Inflammatory macrophage treated with lipopolysaccharide for 1 hour (primary cell): ENCODE data around the gene EFNB1.
"Not testable (repeated sequence)": the region's sequence is repeated elsewhere in the genome, so short reads cannot be mapped to it uniquely, and the experiment has no call there.

Experiments
- DNase-seq, 2 donors: peaks; one replicate each; pipeline ENCODE4 v3.0.0-alpha.2; 2020 to 2022

EFNB1 gene

GRCh38 chrX:68828740-68829581 is at the start of gene EFNB1:
Gene EFNB1 (plus strand): TSS chrX:68829021. CDS start chrX:68829777, 756 bp downstream.
- peak; percentile 89 to 90 for DNase-seq

GRCh38 chrX:68781295-68781694 is 47.5 kb upstream of the EFNB1 start:
- not testable (repeated sequence) for DNase-seq

DNA sequence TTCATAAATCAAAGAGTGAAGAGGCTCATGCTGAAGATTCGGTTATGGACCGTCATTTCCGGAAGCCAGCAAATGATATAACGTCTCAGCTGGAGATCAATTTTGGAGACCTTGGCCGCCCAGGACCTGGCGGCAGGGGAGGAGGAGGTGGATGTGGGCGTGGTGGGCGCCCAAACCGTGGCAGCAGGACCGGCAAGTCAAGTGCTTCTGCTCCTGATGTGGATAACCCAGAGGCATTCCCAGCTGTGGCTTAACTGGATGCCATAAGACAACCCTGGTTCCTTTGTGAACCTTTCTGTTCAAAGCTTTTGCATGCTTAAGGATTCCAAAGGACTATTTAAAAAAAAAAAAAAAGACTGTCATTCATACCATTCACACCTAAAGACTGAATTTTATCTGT is 44.0 kb upstream of the EFNB1 start:
- no peak for DNase-seq

DNA sequence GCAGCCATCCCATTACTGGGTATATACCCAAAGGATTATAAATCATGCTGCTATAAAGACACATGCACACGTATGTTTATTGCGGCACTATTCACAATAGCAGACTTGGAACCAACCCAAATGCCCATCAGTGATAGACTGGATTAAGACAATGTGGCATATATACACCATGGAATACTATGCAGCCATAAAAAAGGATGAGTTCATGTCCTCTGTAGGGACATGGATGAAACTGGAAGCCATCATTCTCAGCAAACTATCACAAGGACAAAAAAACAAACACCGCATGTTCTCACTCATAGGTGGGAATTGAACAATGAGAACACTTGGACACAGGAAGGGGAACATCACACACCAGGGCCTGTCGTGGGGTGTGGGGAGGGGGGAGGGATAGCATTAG is 42.2 kb upstream of the EFNB1 start:
- DNase-seq: not testable (repeated sequence)

GRCh38 chrX:68789966-68790365 is 38.9 kb upstream of the EFNB1 start:
- no peak for DNase-seq

- DNase-seq: no peak
These were observed 36.7 kb upstream of the EFNB1 start for GRCh38 chrX:68792083-68792482.

- DNase-seq: no peak
These were observed 34.4 kb upstream of the EFNB1 start for GRCh38 chrX:68794461-68794860.

DNA sequence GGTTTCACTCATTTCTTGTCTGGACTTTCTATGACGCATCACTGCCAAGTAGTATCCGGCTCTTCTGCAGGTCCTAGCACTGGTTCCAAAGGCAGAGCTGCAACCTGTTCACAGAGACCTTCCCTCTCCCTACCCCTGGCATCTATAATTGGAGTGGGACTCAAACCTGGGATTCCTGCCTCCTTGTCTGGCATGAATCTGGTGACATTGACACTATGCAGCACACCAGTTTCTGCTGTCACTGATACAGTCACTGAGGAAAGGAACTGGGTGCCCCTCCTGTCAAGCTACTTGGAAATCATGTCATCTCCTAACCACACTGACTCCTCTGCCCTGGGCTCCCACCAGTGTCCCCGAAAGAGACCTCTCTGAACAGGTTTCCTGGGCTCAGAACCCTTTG is 33.1 kb upstream of the EFNB1 start:
- DNase-seq: no peak

DNA sequence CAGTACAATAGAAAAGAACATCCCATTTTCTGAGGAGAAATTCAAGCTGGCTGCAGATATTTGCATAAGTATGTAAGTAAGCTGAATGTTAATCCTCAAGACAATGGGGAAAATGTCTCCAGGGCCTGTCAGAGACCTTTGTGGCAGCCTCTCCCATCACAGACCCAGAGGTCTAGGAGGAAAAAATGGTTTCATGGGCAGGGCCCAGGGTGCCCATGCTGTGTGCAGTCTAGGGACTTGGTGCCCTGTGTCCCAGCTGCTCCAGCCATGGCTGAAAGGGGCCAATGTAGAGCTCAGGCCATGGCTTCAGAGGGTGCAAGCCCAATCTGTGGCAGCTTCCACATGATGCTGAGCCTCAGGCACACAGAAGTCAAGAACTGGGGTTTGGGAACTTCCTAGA is 30.4 kb upstream of the EFNB1 start:
- DNase-seq: not testable (repeated sequence)

GRCh38 chrX:68801737-68802290 is 27.0 kb upstream of the EFNB1 start:
- no peak for DNase-seq

- peak in 1 of 2 donors; percentile 25 for DNase-seq
These were observed 21.0 kb upstream of the EFNB1 start for GRCh38 chrX:68807818-68808217.

GRCh38 chrX:68808686-68809357 is 20.0 kb upstream of the EFNB1 start:
- no peak for DNase-seq

- no peak for DNase-seq
These were observed 8.2 kb upstream of the EFNB1 start for GRCh38 chrX:68820476-68821110.

DNA sequence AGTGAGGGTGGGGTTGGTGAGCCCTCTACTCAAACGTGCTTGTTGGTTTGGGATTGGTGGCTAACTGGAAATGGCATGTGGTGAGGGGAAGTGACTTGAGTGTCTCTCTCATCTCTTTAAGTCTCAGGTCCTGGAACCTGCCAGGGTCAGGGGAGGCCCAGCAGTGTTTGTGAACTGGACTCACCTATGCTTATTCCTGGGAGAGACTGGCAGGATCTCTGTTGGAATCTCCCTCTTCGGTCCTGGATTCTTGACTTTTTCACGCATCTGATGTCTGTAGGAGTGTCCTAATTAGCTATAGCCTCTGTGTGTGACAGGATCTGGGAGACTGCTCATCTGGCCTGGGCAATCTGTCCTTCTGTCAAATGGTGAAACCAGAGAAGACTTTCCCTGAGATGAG is 7.2 kb upstream of the EFNB1 start:
- no peak for DNase-seq

DNA sequence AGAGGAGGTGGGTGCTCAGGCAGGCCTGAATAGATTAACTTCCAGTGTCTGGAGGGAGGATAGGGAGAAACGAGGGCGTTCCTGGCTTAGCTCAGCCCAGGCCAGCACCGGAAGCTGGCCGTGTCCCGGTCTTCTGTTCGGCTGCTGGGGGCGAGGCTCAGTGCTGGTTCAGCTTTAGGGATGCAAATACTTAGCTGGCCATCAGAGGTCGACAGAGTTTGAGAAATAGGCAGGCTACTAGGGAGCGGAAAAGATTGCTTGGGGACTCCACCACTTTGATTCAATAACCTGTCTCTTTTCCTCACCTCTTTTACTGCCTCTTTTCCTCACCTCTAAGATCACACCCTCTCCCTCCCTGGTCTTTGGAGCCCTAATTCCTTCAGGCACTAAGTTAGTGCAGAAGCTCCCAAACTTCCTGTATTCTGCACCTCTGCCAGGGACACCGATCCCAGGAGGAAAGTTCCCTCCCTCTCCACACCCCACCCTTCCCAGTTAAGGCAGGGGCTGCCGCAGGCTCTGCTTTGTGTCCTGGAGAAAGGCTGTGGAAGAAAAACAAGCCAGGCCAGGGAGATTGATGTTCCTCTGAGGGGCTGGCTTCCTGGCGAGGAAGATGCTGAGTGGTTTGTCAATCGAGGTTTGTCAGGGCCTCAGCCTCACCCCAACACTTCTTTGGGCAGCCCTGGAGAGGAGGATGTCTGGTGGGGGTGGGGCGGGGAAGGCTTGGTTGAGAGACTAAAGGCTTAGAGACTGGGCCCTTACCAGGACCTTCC is 6.0 kb upstream of the EFNB1 start:
- DNase-seq: peak in 1 of 2 donors; percentile 16

GRCh38 chrX:68823413-68824151 is 5.2 kb upstream of the EFNB1 start:
- no peak for DNase-seq

- DNase-seq: no peak
These were observed 4.7 kb upstream of the EFNB1 start for GRCh38 chrX:68824152-68824433.

- no peak for DNase-seq
These were observed 4.2 kb upstream of the EFNB1 start for GRCh38 chrX:68824565-68825125.

GRCh38 chrX:68826113-68826980 is 2.5 kb upstream of the EFNB1 start:
- DNase-seq: no peak

DNA sequence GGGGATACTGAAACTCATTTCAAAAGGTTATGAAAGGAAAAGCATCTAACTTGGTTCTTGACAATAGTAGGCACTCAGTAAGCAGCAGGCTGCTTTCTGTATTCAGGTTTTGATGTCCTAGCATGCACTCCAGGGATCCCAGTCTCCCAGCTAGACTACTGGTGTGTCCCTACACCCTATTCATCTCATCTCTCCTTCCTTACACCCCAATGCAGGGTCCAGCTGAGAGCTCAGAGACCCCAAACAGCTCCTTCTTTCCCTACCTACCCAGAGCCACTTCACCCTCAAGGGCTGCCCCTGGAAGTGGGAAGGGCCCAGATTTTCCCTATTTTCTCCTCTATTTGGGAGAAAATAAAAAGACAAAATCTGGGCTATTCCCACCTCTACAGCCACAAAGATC is 1.6 kb upstream of the EFNB1 start:
- DNase-seq: no peak
